Measurements from ENCODE around the gene ATG4C.

The ATG4C gene

GRCh38 chr1:62841587-62842169 is 57.7 kb downstream of the ATG4C start:
- peak; percentile 85 for DNase-seq

DNA sequence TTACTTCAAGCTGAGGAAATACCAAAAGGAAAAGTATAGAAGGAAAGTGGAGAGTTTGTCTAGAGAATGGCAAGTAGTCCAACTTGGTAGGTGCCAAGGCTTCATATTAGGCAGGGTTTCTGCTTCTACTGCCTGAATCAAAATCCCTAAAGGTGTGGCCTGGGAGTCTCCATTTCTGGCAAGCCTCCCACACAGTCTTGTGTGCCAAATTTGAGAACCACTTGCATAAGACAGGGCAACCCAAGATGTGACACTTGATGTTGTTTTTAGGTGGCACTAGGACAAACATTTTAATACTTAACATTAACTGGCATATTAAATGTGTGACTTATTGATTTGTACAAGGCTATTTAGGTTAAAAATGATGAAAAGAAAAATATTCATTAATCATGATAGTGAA is 60.1 kb downstream of the ATG4C start:
- no peak for DNase-seq

DNA sequence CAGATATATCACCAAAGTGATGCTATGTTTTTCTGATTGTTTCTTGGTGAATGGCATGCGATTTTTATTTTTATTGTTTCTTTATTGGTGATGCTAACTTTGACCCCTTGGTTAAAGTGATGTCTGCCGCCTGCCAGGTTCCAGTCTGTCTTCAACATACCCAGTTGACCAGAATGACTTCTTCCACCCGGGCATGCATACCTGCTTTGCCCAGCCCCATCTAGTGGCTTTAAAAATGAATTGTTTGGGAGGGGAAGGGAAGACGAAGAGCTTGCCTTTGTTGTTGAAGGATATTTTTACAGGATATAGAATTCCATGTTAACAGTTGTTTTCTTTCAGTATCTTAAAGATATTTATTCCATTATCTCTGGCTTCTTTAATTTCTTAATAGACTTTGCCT is 65.1 kb downstream of the ATG4C start:
- DNase-seq = peak; percentile 25

GRCh38 chr1:62852253-62852652 is 68.3 kb downstream of the ATG4C start:
- DNase-seq = no peak

DNA sequence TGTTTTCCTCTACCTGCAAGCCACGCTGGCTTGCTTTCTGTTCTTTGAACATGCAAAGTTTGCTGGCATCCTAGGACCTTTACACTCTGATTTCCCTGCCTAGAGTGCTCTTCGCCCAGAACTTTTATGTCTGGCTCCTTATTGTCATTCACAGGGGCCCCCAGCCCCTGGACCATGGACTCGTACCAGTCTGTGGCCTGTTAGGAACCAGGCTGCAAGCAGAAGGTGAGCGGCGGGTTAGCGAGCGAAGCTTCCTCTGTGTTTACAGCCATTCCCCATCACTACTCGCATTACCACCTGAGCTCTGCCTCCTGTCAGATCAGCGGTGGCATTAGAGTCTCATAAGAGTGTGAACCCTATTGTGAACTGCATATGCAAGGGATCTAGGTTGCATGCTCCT is 73.0 kb downstream of the ATG4C start:
- DNase-seq = no peak

DNA sequence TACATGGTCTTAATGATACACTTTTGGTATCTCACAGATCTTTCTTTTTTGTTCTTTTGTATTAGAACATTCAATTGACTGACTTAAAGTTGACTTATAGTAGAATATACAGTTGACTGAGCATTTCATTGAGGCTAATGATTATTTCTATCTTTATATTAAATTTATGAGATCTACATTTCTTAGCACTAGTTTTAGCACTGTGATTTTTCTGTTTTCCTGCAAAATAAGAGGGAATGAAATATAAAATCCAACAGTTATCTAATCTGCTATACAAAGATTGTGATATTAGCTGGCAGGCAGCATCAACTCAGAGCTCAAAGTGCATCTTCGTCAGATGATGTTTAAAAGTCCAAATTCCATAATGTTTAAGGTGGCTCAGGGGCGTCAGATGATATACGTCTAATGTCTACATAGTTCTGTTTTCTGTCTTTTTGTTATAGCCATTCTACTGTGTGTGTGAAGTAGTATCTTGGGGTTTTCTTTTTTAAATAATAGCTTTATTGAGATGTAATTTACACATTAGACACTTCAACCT is 85.4 kb downstream of the ATG4C start:
- DNase-seq = no peak

- no peak for DNase-seq
These were observed 86.2 kb downstream of the ATG4C start for GRCh38 chr1:62870148-62870547.

DNA sequence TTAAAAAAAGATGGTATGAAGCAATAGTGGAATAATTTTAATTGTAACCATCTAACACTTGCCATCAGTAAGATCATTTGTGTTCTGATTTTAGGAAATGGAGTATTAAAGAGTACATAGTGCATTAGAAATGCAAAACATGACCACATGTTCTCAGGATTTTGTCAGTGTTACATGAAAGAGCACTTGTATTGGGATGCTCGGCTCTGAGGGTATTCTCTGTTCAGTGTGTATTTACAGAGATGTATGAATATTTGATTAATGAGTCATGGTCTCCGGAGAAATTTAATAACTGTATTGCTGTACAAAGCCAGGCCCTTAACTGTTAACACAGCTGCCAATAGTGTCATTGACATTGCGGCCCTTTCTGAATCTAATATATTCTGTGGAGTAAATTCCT is 91.7 kb downstream of the ATG4C start:
- no peak for DNase-seq

DNA sequence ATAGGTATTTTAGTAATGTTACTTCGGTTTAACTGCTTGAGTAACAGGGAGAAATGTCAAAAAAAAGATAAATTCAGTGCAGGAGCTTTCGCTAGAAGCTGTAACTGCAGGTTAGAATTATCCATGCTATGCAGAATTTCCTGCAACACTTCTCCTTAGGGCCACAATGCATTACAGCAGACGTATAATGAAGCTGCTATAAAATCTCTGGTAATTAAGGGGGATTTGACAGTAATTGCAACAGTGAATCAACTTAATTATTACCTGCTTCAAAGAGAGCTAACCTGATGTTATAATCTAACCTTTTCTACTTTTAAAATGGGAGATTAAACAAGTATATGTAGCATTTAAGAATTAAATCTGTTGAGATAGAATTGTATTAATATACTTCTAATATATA is 92.6 kb downstream of the ATG4C start:
- DNase-seq = no peak

DNA sequence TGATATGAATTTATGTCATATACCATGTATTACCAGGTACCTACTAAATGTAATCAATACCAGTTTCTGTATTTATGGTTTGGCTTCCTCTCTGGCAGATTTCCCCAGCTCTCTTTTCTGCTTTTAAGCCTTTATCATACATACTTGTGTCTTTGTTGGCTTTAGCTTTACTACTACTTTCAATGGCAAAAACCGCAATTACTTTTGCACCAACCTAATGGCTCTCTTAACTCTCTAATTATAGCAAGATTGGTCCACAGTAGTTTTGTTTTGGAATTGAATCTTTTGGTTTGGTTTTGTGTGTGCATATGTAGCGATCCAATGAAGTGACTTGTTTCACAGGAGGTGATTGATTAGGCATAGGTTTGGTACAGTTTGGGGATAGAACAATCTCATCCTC is 93.6 kb downstream of the ATG4C start:
- no peak for DNase-seq

DNA sequence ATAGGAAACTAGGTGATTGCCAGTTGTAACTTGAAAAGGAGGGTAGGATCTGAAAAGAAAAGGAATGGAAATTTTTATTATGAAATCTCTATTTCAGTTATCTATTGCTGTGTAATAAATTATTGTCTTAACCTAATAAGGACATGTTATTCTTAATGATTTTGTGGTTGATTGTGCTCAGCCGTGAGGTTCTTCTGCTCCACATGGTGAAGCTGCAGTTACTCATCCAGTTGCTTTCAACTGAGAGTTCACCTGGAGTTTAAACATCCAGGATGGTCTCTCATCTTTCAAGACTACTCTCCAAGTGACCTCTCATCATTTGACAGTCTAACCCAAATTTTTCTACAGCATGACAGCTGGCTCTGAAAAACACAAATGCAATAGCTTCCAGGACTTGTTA is 96.0 kb downstream of the ATG4C start:
- DNase-seq = no peak

DNA sequence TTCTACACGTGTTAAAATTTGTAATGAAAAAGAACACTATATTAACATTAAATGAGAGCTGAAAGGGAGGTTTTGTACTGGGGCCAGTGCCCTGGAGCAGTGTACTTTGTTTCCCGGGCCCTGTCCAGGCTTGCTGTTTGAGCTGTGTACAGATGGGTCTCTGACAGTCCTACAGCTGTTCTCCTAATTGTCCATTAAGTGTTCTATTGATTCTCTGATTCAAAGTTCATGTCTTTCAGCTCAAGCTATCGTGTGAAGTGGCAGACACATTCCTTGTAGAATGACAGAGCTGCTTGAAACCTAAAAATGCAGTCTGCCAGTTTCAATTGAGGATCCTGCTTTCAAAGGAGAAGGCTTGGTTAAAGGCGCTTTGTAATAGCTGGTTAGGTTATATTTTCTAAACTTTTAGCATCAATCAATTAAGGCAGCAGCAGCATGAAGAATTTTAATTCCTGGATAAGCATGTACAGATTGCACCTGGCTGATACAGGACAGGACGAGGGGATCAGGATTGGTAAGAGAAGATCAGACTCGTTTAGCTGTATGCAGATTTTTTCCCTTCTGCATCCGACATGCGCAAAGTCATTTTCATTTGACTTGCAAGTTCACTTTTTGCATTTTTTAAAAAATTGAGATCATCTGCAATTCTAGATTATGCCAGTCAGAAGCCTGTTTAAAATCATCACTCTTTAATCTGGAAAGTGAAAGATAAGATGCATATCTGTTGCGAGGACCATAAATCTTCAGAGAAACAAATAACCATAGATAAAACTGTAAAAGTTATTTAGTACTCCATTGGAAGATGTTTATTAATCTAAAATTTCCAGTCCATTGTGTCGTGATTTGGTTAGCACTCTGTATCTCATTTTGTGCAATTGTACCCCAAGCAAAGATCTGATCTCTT is 98.5 kb downstream of the ATG4C start:
- DNase-seq = no peak

DNA sequence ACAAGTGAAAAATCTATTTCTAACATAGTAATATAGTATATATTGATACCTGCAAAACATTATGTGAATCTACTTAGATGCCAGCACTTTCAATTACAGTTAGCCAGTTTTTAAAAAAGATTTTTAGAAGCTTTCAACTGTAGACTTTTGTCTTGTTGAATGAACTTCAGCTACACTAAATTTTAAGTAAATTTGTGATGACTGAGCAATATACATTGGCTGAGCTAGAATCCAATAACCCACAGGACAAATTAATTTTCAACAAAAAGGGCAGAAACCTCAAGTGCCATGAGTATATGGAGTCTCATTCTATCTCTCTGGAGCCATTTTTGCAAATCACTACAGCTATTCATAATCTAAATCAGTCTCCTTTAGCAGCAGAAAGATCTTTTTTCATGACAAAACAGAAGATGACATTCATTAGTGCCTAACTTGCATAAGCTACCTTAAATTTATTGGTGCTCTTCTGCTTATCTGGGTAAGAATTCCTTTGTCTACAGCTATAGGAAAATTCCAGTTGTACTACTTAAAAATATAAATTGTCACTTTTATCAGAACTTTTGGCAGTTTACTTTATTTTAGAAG is 100.3 kb downstream of the ATG4C start:
- DNase-seq = no peak

DNA sequence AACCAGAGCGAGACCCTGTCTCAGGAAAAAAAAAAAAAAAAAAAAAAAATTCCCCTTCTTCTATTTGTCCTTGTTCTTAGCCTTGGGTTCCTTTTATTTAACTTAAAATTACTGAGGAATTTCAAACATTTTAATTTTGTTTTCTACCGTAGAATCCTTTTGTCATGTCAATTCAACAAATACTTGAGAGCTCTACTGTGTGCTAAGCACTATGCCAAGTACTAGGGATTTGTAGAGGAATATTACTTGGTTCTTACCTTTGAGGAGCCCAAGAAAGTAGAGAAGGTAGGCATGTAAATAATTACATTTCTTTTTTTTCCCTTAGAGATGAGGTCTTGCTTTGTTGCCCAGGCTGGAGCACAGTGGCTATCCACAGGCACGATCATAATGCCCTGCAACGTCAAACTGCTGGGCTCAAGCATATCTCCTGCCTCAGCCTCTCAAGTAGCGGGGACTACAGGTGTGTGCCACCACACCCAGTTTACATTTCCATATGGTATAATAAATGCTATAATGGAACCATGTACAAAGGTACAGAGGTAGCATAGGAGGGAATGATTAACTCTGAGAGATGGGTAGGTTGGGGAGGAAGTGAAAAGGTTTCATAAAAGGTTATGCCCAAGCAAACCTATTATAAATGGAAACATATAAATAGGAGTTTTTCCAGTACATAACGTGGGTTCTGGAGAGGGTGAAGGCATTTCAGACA is 104.0 kb downstream of the ATG4C start:
- no peak for DNase-seq

DNA sequence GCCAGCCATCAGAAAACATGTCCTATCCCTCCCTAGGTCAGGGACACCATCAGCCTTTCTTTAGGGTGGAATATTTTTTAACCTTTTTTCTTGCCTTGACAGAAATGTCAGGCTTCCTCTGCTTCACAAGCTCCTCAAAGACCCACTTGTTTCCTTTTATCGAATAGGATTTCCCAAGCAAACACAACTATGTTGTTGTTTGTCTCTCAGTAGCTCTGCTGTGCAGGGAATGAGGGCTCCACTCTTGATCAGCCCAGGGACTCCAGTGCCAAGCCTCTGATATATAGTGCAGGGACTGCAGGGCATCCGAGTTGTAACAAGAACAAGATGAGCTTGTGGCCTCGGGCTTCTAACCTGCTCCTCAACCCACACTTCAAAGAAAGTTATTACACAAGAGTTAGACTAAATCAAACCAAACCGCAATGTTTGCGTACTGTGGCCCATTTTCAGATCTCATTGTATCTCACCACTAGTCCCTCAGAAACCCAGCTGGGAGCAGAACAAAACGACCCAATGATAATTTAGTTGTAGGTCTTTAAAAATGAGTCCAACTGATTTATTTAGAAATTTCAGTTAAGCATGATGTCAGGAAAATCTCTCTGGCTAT is 108.1 kb downstream of the ATG4C start:
- no peak for DNase-seq

GRCh38 chr1:62897788-62898187 is 113.9 kb downstream of the ATG4C start:
- no peak for DNase-seq

DNA sequence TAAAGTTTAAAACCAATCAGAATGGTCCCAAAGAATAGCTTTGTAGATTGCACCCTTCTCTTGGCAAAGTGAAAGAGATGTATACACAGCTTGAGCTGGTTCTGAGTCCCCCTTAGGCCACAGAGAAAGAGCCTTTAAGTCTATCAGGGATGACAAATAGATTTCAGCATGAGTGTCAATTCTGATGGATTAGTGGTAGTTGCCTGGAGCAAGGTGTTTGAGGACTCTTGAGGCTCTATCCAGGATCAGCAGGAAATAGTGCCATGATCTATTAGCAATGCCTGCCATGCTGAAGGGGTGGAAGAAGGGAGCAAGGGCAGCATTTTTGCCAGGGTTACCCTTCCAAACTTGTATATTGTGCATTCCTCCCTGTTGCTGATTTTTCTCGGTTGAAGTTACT is 116.6 kb downstream of the ATG4C start:
- no peak for DNase-seq

DNA sequence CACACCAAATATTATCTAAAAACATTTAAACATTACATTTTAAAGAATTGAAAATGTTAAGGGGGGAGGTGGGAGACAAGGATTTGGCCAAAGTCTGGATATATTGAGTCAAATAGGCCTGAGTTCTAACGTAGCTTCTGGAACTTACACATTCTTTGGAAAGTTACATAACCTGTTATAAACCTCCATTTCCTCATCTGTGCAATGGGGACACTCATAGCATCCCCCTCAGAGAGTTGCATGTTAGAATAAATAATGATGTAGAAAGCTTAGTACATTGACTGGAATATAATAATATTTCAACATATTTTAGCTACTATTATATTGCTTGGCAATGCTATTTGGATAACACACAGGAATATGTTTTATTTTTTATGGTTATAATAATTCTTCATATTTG is 117.7 kb downstream of the ATG4C start:
- no peak for DNase-seq

- no peak for DNase-seq
These were observed 119.6 kb downstream of the ATG4C start for GRCh38 chr1:62903522-62903921.

DNA sequence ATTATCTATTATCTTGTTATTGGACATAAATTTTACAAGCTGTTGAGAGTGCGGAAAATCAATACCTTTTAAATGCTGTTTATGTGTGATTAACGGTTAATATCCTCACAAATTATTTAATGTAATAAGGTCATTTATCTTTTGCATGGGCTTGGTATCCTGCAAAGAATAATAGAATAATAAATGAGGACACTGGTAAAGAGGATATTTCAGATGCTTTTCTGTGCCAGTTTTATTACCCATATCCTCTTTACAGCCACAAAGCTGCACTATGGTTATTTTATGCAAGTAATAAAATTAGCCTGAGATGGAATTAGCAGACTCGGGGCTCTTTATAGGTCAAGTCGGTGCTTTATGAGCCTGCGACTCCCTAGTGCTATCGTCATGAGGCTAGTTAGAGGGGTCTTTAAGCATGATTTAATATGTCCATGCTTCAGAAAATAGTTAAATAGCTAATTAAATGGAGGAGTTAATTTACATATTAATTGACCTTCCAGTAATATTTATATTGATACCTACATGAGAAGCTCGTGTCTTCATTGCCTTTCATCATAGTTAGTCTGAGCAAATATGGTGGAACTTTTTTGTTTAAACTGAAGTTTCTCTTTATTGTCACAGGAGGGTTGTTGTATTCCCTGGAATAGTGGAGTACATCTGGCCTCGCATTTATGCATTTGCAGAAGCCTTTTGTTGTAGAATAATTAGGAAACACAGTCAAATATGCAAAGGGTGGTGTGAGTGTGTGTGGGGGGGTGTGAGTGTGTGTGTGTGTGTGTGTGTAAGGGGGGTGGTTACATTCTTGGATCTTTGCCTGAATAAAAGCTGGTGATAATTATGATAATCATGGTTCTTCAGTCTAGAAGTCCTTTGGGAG is 120.3 kb downstream of the ATG4C start:
- DNase-seq = no peak

GRCh38 chr1:62904856-62905225 is 120.9 kb downstream of the ATG4C start:
- DNase-seq = no peak

GRCh38 chr1:62905309-62905708 is 121.4 kb downstream of the ATG4C start:
- DNase-seq = no peak
